Measurements from ENCODE around the gene SLC22A15.

The SLC22A15 gene

DNA sequence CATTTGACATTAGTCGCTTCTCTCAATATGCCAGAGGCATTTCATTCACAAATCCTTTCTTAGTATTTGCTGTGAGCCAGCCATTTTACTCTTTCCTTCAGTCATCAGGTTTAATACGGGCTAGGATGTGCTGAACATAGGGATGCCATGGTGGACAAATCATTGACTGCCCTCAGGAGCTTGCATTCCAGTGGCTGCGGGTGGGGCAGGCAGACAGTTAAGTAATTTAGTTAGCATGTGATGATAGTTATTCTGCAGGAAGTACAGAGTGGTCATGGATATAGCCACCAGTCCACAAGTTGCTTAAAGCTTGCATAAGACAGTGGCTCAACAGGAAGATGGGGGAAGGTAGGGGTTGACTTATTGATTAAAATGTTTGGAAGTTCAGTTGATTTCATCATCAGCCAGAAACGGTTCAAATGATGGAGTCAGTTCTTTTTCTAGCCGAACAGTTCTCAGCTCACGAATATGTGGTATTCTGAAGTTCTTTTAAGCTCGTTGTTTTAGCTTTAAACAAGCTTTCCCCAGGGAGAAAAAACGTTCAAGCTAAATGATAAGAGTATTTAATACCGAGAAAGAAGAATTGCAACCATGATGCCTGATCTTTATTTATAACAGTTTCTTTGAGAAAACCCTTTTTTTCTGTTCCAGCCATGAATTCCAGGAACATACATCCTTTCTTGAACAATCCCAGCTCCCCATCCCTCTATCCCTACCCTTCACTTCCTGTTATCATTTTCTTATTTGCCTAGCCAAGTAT, 1.4 kb downstream of the SLC22A15 start:
- no peaks in the 10 kb centered on the region for H3K27me3 ChIP-seq (ENCODE audit: insufficient read depth, poor library complexity, severe bottlenecking)
- peak; percentile 93 to 97 for DNase-seq (ENCODE audit: low read depth in 1 of 2, low spot score in 1 of 2)
- H3K27ac ChIP-seq (replicated peaks), result peak overlapping the region; percentile 90
- TF ChIP-seq SPI1 (IDR thresholded peaks at IDR 0.05; ENCODE audit: borderline replicate concordance, low read depth) (no peak; the same call in 1 of the 2 replicates), CTCF (IDR thresholded peaks at IDR 0.05; ENCODE audit: insufficient read depth, low read length) (no peak), POLR2AphosphoS5 (IDR thresholded peaks at IDR 0.05; ENCODE audit: low read depth) (peak; percentile 70), GABPA (IDR thresholded peaks at IDR 0.05; ENCODE audit: low read depth) (no peak)
- H3K4me3 ChIP-seq (replicated peaks; ENCODE audit: insufficient read depth, low read length), result peak overlapping the region; percentile 57

DNA sequence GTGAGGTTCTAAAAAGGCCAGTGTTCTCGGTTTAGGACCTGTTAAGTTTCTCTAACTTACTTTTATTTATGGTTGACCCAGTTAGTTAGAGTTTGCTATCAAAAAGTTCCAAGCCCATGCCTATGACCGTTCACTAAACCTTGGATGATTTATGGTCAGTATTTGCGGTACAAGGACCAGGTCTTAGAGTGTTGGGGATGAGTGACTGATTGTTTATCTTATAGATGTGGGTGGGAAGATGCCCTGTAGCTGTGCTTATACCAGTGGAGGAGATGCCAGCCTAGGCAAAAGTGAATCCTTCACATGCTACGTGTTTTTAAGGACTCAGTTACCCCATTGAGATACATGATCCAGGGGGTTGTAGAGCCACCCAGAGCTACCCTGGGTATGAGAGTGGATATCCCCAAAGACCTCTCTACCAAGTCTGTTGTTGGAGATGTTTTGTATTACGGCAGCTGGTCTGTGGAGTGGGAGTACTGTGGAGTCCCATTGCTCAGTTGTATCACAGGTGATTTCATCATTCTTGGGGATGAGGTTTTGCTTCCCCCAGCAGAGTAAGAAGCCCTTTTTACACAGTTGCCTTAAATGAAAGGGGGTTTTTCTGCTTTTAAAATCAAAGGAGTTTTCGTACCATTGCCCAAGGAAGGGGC, 2.1 kb downstream of the SLC22A15 start:
- TF ChIP-seq CTCF (IDR thresholded peaks at IDR 0.05; ENCODE audit: insufficient read depth, low read length), result no peak
- no peak for TF ChIP-seq REST (IDR thresholded peaks at IDR 0.05; ENCODE audit: insufficient replicate concordance, low read depth)
- no peak for TF ChIP-seq SPI1 (IDR thresholded peaks at IDR 0.05; ENCODE audit: borderline replicate concordance, low read depth)
- no peak for TF ChIP-seq POLR2AphosphoS5 (IDR thresholded peaks at IDR 0.05; ENCODE audit: low read depth)
- TF ChIP-seq GABPA (IDR thresholded peaks at IDR 0.05; ENCODE audit: low read depth), result no peak
- DNase-seq (ENCODE audit: low read depth in 1 of 2, low spot score in 1 of 2), result peak; percentile 63 to 68
- Histone ChIP-seq H3K27ac (replicated peaks) (peak overlapping the region; percentile 90), H3K4me3 (replicated peaks; ENCODE audit: insufficient read depth, low read length) (peak overlapping the region; percentile 57), H3K27me3 (ENCODE audit: insufficient read depth, poor library complexity, severe bottlenecking) (no peaks in the 10 kb centered on the region)

- TF ChIP-seq SPI1 (IDR thresholded peaks at IDR 0.05; ENCODE audit: borderline replicate concordance, low read depth) (no peak), GABPA (IDR thresholded peaks at IDR 0.05; ENCODE audit: low read depth) (no peak), REST (IDR thresholded peaks at IDR 0.05; ENCODE audit: insufficient replicate concordance, low read depth) (no peak), CTCF (IDR thresholded peaks at IDR 0.05; ENCODE audit: insufficient read depth, low read length) (no peak), POLR2AphosphoS5 (IDR thresholded peaks at IDR 0.05; ENCODE audit: low read depth) (no peak)
- Histone ChIP-seq H3K4me3 (replicated peaks; ENCODE audit: insufficient read depth, low read length) (no peak overlapping the region), H3K27ac (replicated peaks) (peak overlapping the region; percentile 90), H3K27me3 (ENCODE audit: insufficient read depth, poor library complexity, severe bottlenecking) (no peaks in the 10 kb centered on the region)
- no peak for DNase-seq (ENCODE audit: low read depth in 1 of 2, low spot score in 1 of 2)
Observed at GRCh38 chr1:115980156-115980555, 3.8 kb downstream of the SLC22A15 start.

Data from HL-60 (cell line).